ENCODE results near the gene TSPAN14.

- TF ChIP-seq, protein P1, sequence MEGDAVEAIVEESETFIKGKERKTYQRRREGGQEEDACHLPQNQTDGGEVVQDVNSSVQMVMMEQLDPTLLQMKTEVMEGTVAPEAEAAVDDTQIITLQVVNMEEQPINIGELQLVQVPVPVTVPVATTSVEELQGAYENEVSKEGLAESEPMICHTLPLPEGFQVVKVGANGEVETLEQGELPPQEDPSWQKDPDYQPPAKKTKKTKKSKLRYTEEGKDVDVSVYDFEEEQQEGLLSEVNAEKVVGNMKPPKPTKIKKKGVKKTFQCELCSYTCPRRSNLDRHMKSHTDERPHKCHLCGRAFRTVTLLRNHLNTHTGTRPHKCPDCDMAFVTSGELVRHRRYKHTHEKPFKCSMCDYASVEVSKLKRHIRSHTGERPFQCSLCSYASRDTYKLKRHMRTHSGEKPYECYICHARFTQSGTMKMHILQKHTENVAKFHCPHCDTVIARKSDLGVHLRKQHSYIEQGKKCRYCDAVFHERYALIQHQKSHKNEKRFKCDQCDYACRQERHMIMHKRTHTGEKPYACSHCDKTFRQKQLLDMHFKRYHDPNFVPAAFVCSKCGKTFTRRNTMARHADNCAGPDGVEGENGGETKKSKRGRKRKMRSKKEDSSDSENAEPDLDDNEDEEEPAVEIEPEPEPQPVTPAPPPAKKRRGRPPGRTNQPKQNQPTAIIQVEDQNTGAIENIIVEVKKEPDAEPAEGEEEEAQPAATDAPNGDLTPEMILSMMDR (conservative IDR thresholded peaks at IDR 0.05; ENCODE audit: low read length): no peak
- TF ChIP-seq EZH2phosphoT487 (IDR thresholded peaks at IDR 0.05; ENCODE audit: borderline replicate concordance): no peak
Observed at GRCh38 chr10:80502621-80503583, 48.8 kb downstream of the TSPAN14 start.
